ENCODE measurements around the gene LRRC8E.
A peak's percentile ranks its signal among the peaks of the same experiment; 100 is the strongest.

The LRRC8E gene

GRCh38 chr19:7888145-7888825 is at the start of gene LRRC8E:
LRRC8E (plus strand) TSS chr19:7888510; CDS start chr19:7895604, 7,094 bp downstream.
- no peaks in the 10 kb centered on the region for H3K9me3 ChIP-seq (ENCODE audit: low read depth, low read length)
- no peaks in the 10 kb centered on the region for H3K36me3 ChIP-seq (ENCODE audit: insufficient read depth, low read length)
- TF ChIP-seq FOXP2 (optimal IDR thresholded peaks at IDR 0.05; ENCODE audit: control extremely low read depth, extremely low read length, insufficient read depth) (no peak), EZH2 (IDR thresholded peaks at IDR 0.05) (no peak), POLR2AphosphoS5 (IDR thresholded peaks at IDR 0.05; ENCODE audit: borderline replicate concordance, low read depth, low read length) (no peak; the same call in 1 of the 2 replicates)
- H3K27ac ChIP-seq = no peak within 1 kb of the TSS
- H3K9ac ChIP-seq (ENCODE audit: insufficient read length) = peak within 1 kb of the TSS; percentile 55
- no peak for DNase-seq (ENCODE audit: low read depth, low spot score)
- H3K4me3 ChIP-seq = peak within 1 kb of the TSS; percentile 75

GRCh38 chr19:7839476-7839875 is 48.8 kb upstream of the LRRC8E start:
- Histone ChIP-seq H3K4me3 (no peak overlapping the region), H3K27ac (no peak overlapping the region), H3K9me3 (ENCODE audit: low read depth, low read length) (no peaks in the 10 kb centered on the region), H3K36me3 (ENCODE audit: insufficient read depth, low read length) (no peaks in the 10 kb centered on the region), H3K9ac (ENCODE audit: insufficient read length) (no peak overlapping the region)
- DNase-seq (ENCODE audit: low read depth, low spot score) = no peak
- TF ChIP-seq FOXP2 (optimal IDR thresholded peaks at IDR 0.05; ENCODE audit: control extremely low read depth, extremely low read length, insufficient read depth) = no peak
- TF ChIP-seq POLR2AphosphoS5 (IDR thresholded peaks at IDR 0.05; ENCODE audit: borderline replicate concordance, low read depth, low read length) = no peak
- no peak for TF ChIP-seq EZH2 (IDR thresholded peaks at IDR 0.05)

GRCh38 chr19:7840629-7841028 is 47.7 kb upstream of the LRRC8E start:
- Histone ChIP-seq H3K9me3 (ENCODE audit: low read depth, low read length) (no peaks in the 10 kb centered on the region), H3K4me3 (no peak overlapping the region), H3K27ac (no peak overlapping the region), H3K36me3 (ENCODE audit: insufficient read depth, low read length) (no peaks in the 10 kb centered on the region), H3K9ac (ENCODE audit: insufficient read length) (no peak overlapping the region)
- TF ChIP-seq EZH2 (IDR thresholded peaks at IDR 0.05) (no peak), FOXP2 (optimal IDR thresholded peaks at IDR 0.05; ENCODE audit: control extremely low read depth, extremely low read length, insufficient read depth) (no peak), POLR2AphosphoS5 (IDR thresholded peaks at IDR 0.05; ENCODE audit: borderline replicate concordance, low read depth, low read length) (no peak)
- no peak for DNase-seq (ENCODE audit: low read depth, low spot score)

- DNase-seq (ENCODE audit: low read depth, low spot score) = no peak
- TF ChIP-seq EZH2 (IDR thresholded peaks at IDR 0.05) (no peak), FOXP2 (optimal IDR thresholded peaks at IDR 0.05; ENCODE audit: control extremely low read depth, extremely low read length, insufficient read depth) (no peak)
- Histone ChIP-seq H3K9me3 (ENCODE audit: low read depth, low read length) (no peaks in the 10 kb centered on the region), H3K9ac (ENCODE audit: insufficient read length) (no peak overlapping the region), H3K27ac (no peak overlapping the region), H3K36me3 (ENCODE audit: insufficient read depth, low read length) (no peaks in the 10 kb centered on the region), H3K4me3 (no peak overlapping the region)
Measured at GRCh38 chr19:7841751-7842660, 46.3 kb upstream of the LRRC8E start.

GRCh38 chr19:7842661-7843294 is 45.5 kb upstream of the LRRC8E start:
- Histone ChIP-seq H3K9ac (ENCODE audit: insufficient read length) (no peak overlapping the region), H3K9me3 (ENCODE audit: low read depth, low read length) (no peaks in the 10 kb centered on the region), H3K27ac (no peak overlapping the region), H3K36me3 (ENCODE audit: insufficient read depth, low read length) (no peaks in the 10 kb centered on the region), H3K4me3 (no peak overlapping the region)
- no peak for DNase-seq (ENCODE audit: low read depth, low spot score)
- TF ChIP-seq FOXP2 (optimal IDR thresholded peaks at IDR 0.05; ENCODE audit: control extremely low read depth, extremely low read length, insufficient read depth) (no peak), POLR2AphosphoS5 (IDR thresholded peaks at IDR 0.05; ENCODE audit: borderline replicate concordance, low read depth, low read length) (no peak), EZH2 (IDR thresholded peaks at IDR 0.05) (no peak)

- Histone ChIP-seq H3K27ac (no peak overlapping the region), H3K36me3 (ENCODE audit: insufficient read depth, low read length) (no peaks in the 10 kb centered on the region)
Measured at GRCh38 chr19:7843521-7843920, 44.8 kb upstream of the LRRC8E start.

GRCh38 chr19:7844405-7844804 is 43.9 kb upstream of the LRRC8E start:
- no peaks in the 10 kb centered on the region for H3K36me3 ChIP-seq (ENCODE audit: insufficient read depth, low read length)
- no peak for DNase-seq (ENCODE audit: low read depth, low spot score)
- H3K9ac ChIP-seq (ENCODE audit: insufficient read length) = no peak overlapping the region

More at GRCh38 chr19:7843521-7843920, 44.8 kb upstream of the LRRC8E start:
- Histone ChIP-seq H3K9me3 (ENCODE audit: low read depth, low read length) (no peaks in the 10 kb centered on the region), H3K4me3 (no peak overlapping the region), H3K9ac (ENCODE audit: insufficient read length) (no peak overlapping the region)
- no peak for DNase-seq (ENCODE audit: low read depth, low spot score)
- TF ChIP-seq FOXP2 (optimal IDR thresholded peaks at IDR 0.05; ENCODE audit: control extremely low read depth, extremely low read length, insufficient read depth) (no peak), POLR2AphosphoS5 (IDR thresholded peaks at IDR 0.05; ENCODE audit: borderline replicate concordance, low read depth, low read length) (no peak), EZH2 (IDR thresholded peaks at IDR 0.05) (no peak)

GRCh38 chr19:7844951-7845350 is 43.4 kb upstream of the LRRC8E start:
- no peak for DNase-seq (ENCODE audit: low read depth, low spot score)
- H3K9ac ChIP-seq (ENCODE audit: insufficient read length) = no peak overlapping the region
- no peak overlapping the region for H3K27ac ChIP-seq

More at GRCh38 chr19:7844405-7844804, 43.9 kb upstream of the LRRC8E start:
- no peak overlapping the region for H3K4me3 ChIP-seq
- TF ChIP-seq EZH2 (IDR thresholded peaks at IDR 0.05) (no peak), FOXP2 (optimal IDR thresholded peaks at IDR 0.05; ENCODE audit: control extremely low read depth, extremely low read length, insufficient read depth) (no peak), POLR2AphosphoS5 (IDR thresholded peaks at IDR 0.05; ENCODE audit: borderline replicate concordance, low read depth, low read length) (no peak)
- H3K27ac ChIP-seq = no peak overlapping the region
- no peaks in the 10 kb centered on the region for H3K9me3 ChIP-seq (ENCODE audit: low read depth, low read length)

More at GRCh38 chr19:7844951-7845350, 43.4 kb upstream of the LRRC8E start:
- Histone ChIP-seq H3K36me3 (ENCODE audit: insufficient read depth, low read length) (no peaks in the 10 kb centered on the region), H3K4me3 (no peak overlapping the region), H3K9me3 (ENCODE audit: low read depth, low read length) (no peaks in the 10 kb centered on the region)
- TF ChIP-seq POLR2AphosphoS5 (IDR thresholded peaks at IDR 0.05; ENCODE audit: borderline replicate concordance, low read depth, low read length) = no peak
- TF ChIP-seq FOXP2 (optimal IDR thresholded peaks at IDR 0.05; ENCODE audit: control extremely low read depth, extremely low read length, insufficient read depth) = no peak
- TF ChIP-seq EZH2 (IDR thresholded peaks at IDR 0.05) = no peak
